HepG2 (cell line): ENCODE measurements around the gene PLEKHN1. TPM values are rescaled to one million over a fixed set of nuclear protein-coding genes. Genes with fewer than 3 reads are reported as not detected.

Experiments
- ATAC-seq: fragments of 200-7000 bp; cut with Tn5 transposase; 3 replicates; pipeline ENCODE4 v1.9.1; 2020; ENCODE audit warnings: mild to moderate bottlenecking, moderate library complexity
- BruUV-seq: library from RNA; stranded (reverse); fragments of 400-500 nt; replicated peaks from 2 replicates; lab custom pipeline; 2021; lab: Mats Ljungman, UMichigan
- CTCF ChIA-PET: fragments of 300-600 bp; formaldehyde crosslinking; extraction: SDS; loops from one replicate; lab custom pipeline; 2021; ENCODE audit warnings: low total read pairs, inconsistent platforms, low intra/inter-chr PET ratio; lab: Yijun Ruan, JAX
- POLR2A ChIA-PET: fragments of 350-600 bp; sonication (Branson Sonifier 250); formaldehyde crosslinking; loops from one replicate; lab custom pipeline; 2020; ENCODE audit warnings: antibody characterized with exemption, inconsistent platforms; lab: Yijun Ruan, JAX
- DNase-seq: peaks from one replicate; pipeline ENCODE4 v3.0.0-alpha.2; 2015; ENCODE audit warnings: low spot score
- FAIRE-seq: peaks from 3 replicates; lab custom pipeline; 2011; peaks lifted over from hg19 to GRCh38; lab: Jason Lieb, UNC
- H2AFZ ChIP-seq: one replicate; pipeline ENCODE4 v1.6.1; 2011; ENCODE audit warnings: low read length, inconsistent platforms
- H3K27ac ChIP-seq: fragments of 300-600 bp; 3 replicates; pipeline ENCODE4 v1.8.0; 2011; ENCODE audit warnings: mixed run types, mild to moderate bottlenecking, mixed read lengths, low read length, inconsistent platforms; ENCODE audit not compliant: insufficient read depth; ENCODE audit errors: extremely low read length
- H3K27me3 ChIP-seq, 2 experiments: fragments of 200-600 bp in 1 of 2; 2 replicates in 1 of 2; 3 replicates in 1 of 2; pipeline versions ENCODE4 v1.6.0 to v1.8.0; 2011; ENCODE audit warnings: low read length in 2 of 2, mild to moderate bottlenecking in 2 of 2, moderate library complexity in 2 of 2, inconsistent platforms in 1 of 2; ENCODE audit not compliant: insufficient read depth in 2 of 2, control insufficient read depth in 1 of 2
- H3K36me3 ChIP-seq, 2 experiments: fragments of 200-600 bp in 1 of 2; replicated peaks in 1 of 2; 2 replicates in 1 of 2; 3 replicates in 1 of 2; pipeline versions ENCODE4 v1.5.1 to v1.8.0; 2011; ENCODE audit warnings: low read length in 2 of 2, inconsistent platforms in 1 of 2; ENCODE audit not compliant: insufficient read depth in 2 of 2, control insufficient read depth in 1 of 2
- H3K4me1 ChIP-seq: 2 replicates; pipeline ENCODE4 v1.5.1; 2012; ENCODE audit warnings: low read length, inconsistent platforms; ENCODE audit not compliant: insufficient read depth
- H3K4me2 ChIP-seq: 2 replicates; pipeline ENCODE4 v1.6.0; 2011; ENCODE audit warnings: low read depth, low read length, inconsistent platforms
- H3K4me3 ChIP-seq, 3 experiments: fragments of 200-600 bp in 1 of 3; sonication (generic), shearing (Covaris generic) in 1 of 3; replicated peaks in 1 of 3; 2 replicates each; pipeline ENCODE4 v1.5.1; 2011 to 2016; ENCODE audit warnings: low read length in 3 of 3, inconsistent platforms in 2 of 3, low read depth in 2 of 3, mild to moderate bottlenecking in 2 of 3, control low read depth in 1 of 3, mixed read lengths in 1 of 3; ENCODE audit not compliant: insufficient read depth in 1 of 3
- H3K79me2 ChIP-seq: one replicate; pipeline ENCODE4 v1.6.1; 2011; ENCODE audit warnings: low read length, inconsistent platforms; ENCODE audit not compliant: insufficient read depth
- H3K9ac ChIP-seq: 2 replicates; pipeline ENCODE4 v1.6.0; 2011; ENCODE audit warnings: mild to moderate bottlenecking, low read depth, low read length, inconsistent platforms; ENCODE audit not compliant: insufficient read depth
- H3K9me3 ChIP-seq: 2 replicates; pipeline ENCODE4 v1.5.1; 2012; ENCODE audit warnings: mild to moderate bottlenecking, low read length
- H4K20me1 ChIP-seq: 2 replicates; pipeline ENCODE4 v1.6.0; 2011; ENCODE audit warnings: inconsistent platforms, mild to moderate bottlenecking, low read length, moderate library complexity; ENCODE audit not compliant: insufficient read depth
- BATF2 ChIP-seq: sonication (generic); formaldehyde crosslinking; IDR thresholded peaks from 2 replicates; pipeline ENCODE4 v1.8.0; 2022; ENCODE audit warnings: mild to moderate bottlenecking, missing genetic modification reagents, moderate library complexity
- CC2D1A ChIP-seq: sonication (generic); formaldehyde crosslinking; IDR thresholded peaks from 2 replicates; pipeline ENCODE4 v1.8.1; 2023; ENCODE audit warnings: mild to moderate bottlenecking, missing genetic modification reagents
- GATAD1 ChIP-seq: IDR thresholded peaks from 2 replicates; pipeline ENCODE4 v1.6.1; 2016; ENCODE audit warnings: missing genetic modification reagents, missing compliant biosample characterization
- KMT2A ChIP-seq: sonication (generic); formaldehyde crosslinking; IDR thresholded peaks from 2 replicates; pipeline ENCODE4 v1.4.0; 2020; ENCODE audit warnings: missing genetic modification reagents
- MAFF ChIP-seq: IDR thresholded peaks from 2 replicates; pipeline ENCODE4 v1.6.1; 2011; ENCODE audit warnings: low read depth, low read length, improper control_type of control experiment
- NR2C2 ChIP-seq: sonication (generic); formaldehyde crosslinking; IDR thresholded peaks from 2 replicates; pipeline ENCODE4 v1.4.0; 2020; ENCODE audit warnings: missing genetic modification reagents, mild to moderate bottlenecking, moderate library complexity, borderline replicate concordance
- YEATS2 ChIP-seq: sonication (generic); formaldehyde crosslinking; IDR thresholded peaks from 2 replicates; pipeline ENCODE4 v1.4.0; 2020; ENCODE audit warnings: missing genetic modification reagents, borderline replicate concordance
- ZBTB25 ChIP-seq: IDR thresholded peaks from 2 replicates; pipeline ENCODE4 v1.6.1; 2018; ENCODE audit warnings: missing genetic modification reagents
- WGBS: methylation state at CpG from one replicate; pipeline ENCODE4 v1.1.6; 2017; ENCODE audit warnings: low lambda C conversion rate; 5-methylcytosine and 5-hydroxymethylcytosine counted together
- in situ Hi-C: cut with HindIII; loops from 2 replicates; pipeline ENCODE4 v1.10.0; 2017; ENCODE audit warnings: low pct_unique_long_range_greater_than_20kb; ENCODE audit not compliant: extremely low pct_ligation_motif_present
- intact Hi-C: fragments of 100-400 bp; cut with micrococcal nuclease; formaldehyde crosslinking; loops from one replicate; pipeline ENCODE4 v1.10.0; 2022; ENCODE audit not compliant: unreplicated experiment
- polyA plus RNA-seq, 8 experiments: library from polyadenylated mRNA; depleted of rRNA in 3 of 8; stranded (reverse) in 7 of 8; unstranded in 1 of 8; fragments of >200 nt; fragmentation: Illumina TruSeq in 4 of 8; extraction: Trizol in 4 of 8; gene quantifications; 2 replicates each; pipeline versions ENCODE4 v1.2.1 to v1.2.3, GENCODE V29; 2011 to 2016; ENCODE audit warnings: low read depth in 4 of 8, missing spikeins in 1 of 8, mixed read lengths in 1 of 8; ENCODE audit not compliant: insufficient read depth in 1 of 8
- total RNA-seq, 5 experiments: library from RNA; depleted of rRNA; stranded (reverse); fragments of >200 nt; fragmentation: Illumina TruSeq; extraction: Trizol; gene quantifications; 2 replicates each; pipeline ENCODE4 v1.2.3, GENCODE V29; 2016; ENCODE audit warnings: low read depth in 1 of 5

The PLEKHN1 gene
- total and polyA plus RNA-seq, 2 of the 13 experiments (the other 11 are each of a cell fraction or from before 2014, with no cell fraction given): 0.42 to 0.58 TPM

GRCh38 chr1:974293-974640 is 8.0 kb downstream of the PLEKHN1 start:
- FAIRE-seq (no peak), ATAC-seq (no peak), DNase-seq (no peak)
- H3K9me3 ChIP-seq: no peaks in the 10 kb centered on the region
- BruUV-seq: no TSS peak
- no peak overlapping the region for H3K4me2 ChIP-seq
- in situ Hi-C loops (no loop called here), intact Hi-C loops (no loop called here)
- no peak overlapping the region for H3K9ac ChIP-seq
- TF ChIP-seq KMT2A (CRISPR knock-in tag): no peak
- no peak for TF ChIP-seq MAFF
- TF ChIP-seq YEATS2: no peak
- no peak for TF ChIP-seq BATF2 (CRISPR knock-in tag)
- TF ChIP-seq CC2D1A (CRISPR knock-in tag): no peak
- WGBS: 89% methylated on average over 8 of the region's 11 CpGs
- no peaks in the 10 kb centered on the region for H3K36me3 ChIP-seq
- no peak overlapping the region for H3K27ac ChIP-seq
- ChIA-PET CTCF (no interaction called here), POLR2A (no interaction called here)
- H3K27me3 ChIP-seq: peaks cover 0 to 7% of the 10 kb centered on the region in 2 experiments; a peak in 2 of 5 replicates
- no peak overlapping the region for H3K4me3 ChIP-seq
- peaks cover 10% of the 10 kb centered on the region for H3K4me1 ChIP-seq
- H2AFZ ChIP-seq: no peak overlapping the region
- no peaks in the 10 kb centered on the region for H4K20me1 ChIP-seq
- H3K79me2 ChIP-seq: no peaks in the 10 kb centered on the region

- Histone ChIP-seq H3K4me3 (no peak overlapping the region), H3K9ac (no peak overlapping the region), H3K27ac (no peak overlapping the region), H4K20me1 (no peaks in the 10 kb centered on the region), H3K4me1 (peaks cover 13% of the 10 kb centered on the region), H3K79me2 (no peaks in the 10 kb centered on the region), H3K27me3 (peaks cover 0 to 11% of the 10 kb centered on the region in 2 experiments; a peak in 4 of 5 replicates), H2AFZ (no peak overlapping the region), H3K9me3 (no peaks in the 10 kb centered on the region), H3K36me3 (no peaks in the 10 kb centered on the region), H3K4me2 (no peak overlapping the region)
- FAIRE-seq (no peak), ATAC-seq (no peak), DNase-seq (no peak)
- whole genome bisulfite sequencing: 67% methylated on average over 16 of the region's 17 CpGs
- in situ Hi-C loops (no loop called here), intact Hi-C loops (no loop called here)
- TF ChIP-seq ZBTB25 (CRISPR knock-in tag) (no peak), GATAD1 (CRISPR knock-in tag) (no peak), NR2C2 (peak; percentile 45)
- ChIA-PET CTCF (no interaction called here), POLR2A (no interaction called here)
- no TSS peak for BruUV-seq
Measured at GRCh38 chr1:974687-975328, 8.5 kb downstream of the PLEKHN1 start.
